Measurements from ENCODE around the gene SLC16A6.

DNA sequence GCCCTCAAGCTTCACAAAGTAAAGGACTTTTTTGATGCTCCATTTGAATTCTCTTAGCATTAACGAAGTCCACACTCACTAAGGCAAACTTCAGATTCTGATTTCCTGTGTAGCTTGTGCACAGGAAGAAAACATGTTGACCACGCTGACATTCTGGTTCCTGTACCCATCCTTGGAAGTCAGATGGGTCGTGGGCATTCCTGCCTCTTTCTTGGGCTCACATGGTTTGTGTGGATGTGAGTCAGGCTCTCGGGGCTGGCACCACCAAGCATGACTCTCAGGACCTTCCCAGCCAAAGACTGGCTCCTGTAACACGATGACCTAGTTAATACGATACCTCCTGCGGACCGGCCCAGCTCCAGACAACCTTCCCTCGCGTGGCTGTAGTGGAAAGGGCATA is 33.2 kb upstream of the SLC16A6 start:
- TF ChIP-seq CTCF (IDR thresholded peaks at IDR 0.05) (no peak), POLR2A (IDR thresholded peaks at IDR 0.05) (no peak), EP300 (IDR thresholded peaks at IDR 0.05) (no peak)
